HG03196 (cell line): ENCODE measurements around the gene CRYZL1.
A peak's percentile ranks its signal among the peaks of the same experiment; 100 is the strongest.

ENCODE experiments used
- ATAC-seq: cut with Tn5 transposase; IDR thresholded peaks from one replicate; pipeline ENCODE4 v1.9.1; 2021; ENCODE audit not compliant: unreplicated experiment

The CRYZL1 gene

DNA sequence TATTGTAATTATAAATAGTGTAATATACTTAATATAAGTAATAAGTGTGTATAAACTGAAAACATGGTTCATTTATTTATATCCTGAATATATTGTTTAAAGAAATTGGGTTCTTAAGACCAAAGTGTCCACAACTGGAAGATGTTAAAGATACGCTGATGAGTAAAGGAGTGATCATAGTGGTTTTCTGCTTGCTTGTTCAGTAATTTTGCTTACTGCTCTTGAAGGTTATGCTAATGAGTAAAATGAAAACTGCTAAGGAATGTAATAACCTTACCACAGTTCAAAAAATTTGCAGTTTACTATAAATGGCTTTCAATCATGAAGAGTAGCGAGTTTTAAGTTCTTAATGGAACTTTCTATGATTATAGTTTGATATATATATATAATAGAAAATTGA is 75.0 kb downstream of the CRYZL1 start:
- no peak for ATAC-seq

DNA sequence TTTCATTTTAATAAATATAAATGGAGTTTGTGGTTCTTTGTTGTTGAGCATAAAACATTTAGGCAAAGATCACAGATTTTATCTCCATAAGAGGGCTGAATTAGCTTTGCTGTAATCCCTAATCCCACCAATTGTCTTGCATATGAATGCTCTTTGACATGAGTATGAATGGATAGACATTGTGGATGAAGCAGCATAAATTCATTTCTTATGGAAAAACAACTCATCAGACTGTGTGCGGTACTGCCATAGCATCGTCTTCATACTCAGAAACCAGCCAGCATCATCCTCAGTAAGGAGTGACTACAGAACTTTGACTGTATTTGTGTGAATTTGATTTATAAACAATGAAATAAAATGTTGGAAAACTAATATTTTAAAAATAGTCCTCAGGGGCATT is 79.2 kb downstream of the CRYZL1 start:
- no peak for ATAC-seq

DNA sequence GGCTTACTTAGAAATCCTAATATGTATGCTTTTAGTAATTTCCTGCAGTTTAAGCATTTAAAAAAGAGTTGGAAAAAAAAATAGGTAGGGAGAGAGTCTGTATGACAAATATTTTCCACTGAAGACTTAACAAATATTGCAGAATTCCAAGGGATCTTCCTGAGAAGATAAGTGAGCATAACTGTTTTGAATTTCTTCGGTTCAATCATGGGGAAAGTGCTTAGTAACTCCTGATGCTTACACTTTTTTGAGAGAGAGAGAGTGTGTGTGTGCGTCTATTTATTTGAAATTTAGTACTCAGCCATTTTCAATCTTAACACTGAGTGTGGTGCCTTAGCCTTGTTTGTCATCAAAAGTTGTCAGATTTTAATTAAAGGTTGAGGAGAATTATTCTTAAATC is 80.2 kb downstream of the CRYZL1 start:
- ATAC-seq = no peak

DNA sequence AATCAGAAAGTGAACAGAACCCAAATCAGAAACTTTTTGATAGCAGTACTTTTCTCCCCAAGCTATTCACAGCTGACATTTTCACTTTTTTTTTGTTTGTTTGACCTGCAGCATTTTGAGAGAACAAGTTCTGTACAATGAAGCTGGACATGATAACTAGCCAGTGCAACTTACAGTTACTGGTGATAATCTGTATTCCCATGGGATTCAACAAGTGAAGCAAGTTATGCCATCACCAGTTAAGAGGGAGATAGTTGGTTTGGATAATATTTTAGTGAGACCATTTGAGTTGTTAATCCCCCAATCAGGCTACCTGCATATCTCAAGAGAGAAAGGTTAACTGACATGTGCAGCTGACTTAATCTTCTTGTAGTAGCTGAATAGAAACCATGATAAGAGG is 80.6 kb downstream of the CRYZL1 start:
- no peak for ATAC-seq

DNA sequence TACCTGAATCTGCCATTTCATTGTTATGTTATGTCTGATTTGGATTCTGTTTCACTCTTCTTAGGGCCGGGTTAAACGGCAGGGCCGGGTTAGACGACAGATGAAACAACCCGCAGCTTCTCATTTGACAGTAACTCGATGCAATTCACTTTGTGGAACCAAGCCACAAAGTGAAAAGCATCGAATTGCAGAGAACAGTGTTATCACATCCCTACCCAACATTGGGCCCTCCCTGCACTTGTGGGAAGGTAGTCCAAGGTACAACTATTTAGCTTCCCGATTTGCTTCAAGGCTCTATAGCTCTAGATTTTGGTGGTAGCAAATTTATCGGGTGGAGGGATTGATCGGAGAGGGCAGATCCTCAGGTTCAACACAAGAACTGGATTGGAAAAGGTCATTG is 81.7 kb downstream of the CRYZL1 start:
- no peak for ATAC-seq

DNA sequence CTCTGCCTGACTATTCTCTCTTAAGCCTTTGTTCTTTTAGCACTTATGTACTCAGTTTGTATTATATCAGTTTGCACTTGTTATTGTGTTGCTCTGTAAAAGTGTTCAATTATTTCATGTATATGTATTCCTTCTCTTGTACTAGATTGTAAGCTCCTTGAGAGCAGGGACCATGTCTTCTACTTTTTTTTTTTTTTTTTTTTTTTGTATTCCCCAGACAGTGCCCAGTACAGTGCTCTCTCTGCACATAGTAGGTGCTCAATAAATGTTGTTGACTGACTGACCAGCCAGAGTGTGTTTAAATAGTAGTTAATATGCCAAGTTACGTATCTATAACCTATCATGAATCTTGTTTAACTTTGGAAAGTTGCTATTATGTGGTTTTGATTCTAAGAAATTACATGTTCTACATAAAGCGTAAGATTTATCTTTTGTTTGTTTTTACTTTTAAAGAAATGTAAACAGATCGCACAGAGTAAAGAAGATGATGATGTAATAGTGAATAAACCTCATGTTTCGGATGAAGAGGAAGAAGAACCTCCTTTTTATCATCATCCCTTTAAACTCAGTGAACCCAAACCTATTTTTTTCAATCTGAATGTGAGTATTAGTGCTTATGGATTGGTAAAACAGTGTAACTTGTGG is 82.6 kb downstream of the CRYZL1 start:
- no peak for ATAC-seq

DNA sequence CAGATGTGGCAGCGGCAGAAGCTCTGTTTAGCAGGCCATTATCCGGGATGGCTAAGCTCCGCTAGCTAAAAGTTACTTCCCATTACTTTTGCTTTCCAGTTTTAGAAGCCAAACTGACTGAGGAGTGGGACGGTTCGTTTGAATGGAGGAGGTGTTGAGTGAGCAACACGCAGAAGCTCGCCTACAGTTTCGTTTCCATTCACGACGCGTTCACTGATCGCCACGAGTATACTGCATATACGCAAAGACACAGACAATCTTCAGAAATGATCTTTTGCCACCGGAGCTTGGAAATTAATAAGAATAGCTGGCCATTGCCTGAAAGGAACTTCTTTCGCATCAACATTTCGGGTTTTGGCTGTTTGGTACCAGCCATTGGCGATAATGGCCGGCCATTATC is 84.1 kb downstream of the CRYZL1 start:
- no peak for ATAC-seq

DNA sequence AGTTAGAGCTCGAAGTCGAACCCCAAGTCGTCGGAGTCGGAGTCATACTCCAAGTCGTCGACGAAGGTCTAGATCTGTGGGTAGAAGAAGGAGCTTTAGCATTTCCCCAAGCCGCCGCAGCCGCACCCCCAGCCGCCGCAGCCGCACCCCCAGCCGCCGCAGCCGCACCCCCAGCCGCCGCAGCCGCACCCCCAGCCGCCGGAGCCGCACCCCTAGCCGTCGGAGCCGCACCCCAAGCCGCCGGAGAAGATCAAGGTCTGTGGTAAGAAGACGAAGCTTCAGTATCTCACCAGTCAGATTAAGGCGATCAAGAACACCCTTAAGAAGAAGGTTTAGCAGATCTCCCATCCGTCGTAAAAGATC is 86.6 kb downstream of the CRYZL1 start:
- no peak for ATAC-seq

DNA sequence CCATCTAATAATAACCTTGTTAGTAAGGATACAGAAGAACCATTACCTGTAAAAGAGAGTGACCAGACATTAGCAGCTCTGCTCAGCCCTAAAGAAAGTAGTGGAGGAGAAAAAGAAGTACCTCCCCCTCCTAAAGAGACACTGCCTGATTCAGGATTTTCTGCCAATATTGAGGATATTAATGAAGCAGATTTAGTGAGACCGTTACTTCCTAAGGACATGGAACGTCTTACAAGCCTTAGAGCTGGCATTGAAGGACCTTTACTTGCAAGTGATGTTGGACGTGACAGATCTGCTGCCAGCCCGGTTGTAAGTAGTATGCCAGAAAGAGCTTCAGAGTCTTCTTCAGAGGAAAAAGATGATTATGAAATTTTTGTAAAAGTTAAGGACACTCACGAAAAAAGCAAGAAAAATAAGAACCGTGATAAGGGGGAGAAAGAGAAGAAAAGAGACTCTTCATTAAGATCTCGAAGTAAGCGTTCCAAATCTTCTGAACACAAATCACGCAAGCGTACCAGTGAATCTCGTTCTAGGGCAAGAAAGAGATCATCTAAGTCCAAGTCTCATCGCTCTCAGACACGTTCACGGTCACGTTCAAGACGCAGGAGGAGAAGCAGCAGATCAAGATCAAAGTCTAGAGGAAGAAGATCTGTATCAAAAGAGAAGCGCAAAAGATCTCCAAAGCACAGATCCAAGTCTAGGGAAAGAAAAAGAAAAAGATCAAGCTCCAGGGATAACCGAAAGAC is 87.1 kb downstream of the CRYZL1 start:
- no peak for ATAC-seq

DNA sequence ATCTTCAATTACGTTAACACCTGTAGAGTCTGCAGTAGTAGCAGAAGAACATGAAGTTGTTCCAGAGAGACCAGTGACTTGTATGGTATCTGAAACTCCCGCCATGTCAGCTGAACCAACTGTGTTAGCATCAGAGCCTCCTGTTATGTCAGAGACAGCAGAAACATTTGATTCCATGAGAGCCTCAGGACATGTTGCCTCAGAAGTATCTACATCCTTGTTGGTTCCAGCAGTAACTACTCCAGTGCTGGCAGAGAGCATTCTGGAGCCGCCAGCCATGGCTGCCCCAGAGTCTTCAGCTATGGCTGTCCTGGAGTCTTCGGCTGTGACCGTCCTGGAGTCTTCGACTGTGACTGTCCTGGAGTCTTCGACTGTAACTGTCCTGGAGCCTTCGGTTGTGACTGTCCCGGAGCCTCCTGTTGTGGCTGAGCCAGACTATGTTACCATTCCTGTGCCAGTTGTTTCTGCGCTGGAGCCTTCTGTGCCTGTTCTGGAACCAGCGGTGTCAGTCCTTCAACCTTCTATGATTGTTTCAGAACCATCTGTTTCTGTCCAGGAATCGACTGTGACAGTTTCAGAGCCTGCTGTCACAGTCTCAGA is 88.4 kb downstream of the CRYZL1 start:
- no peak for ATAC-seq

DNA sequence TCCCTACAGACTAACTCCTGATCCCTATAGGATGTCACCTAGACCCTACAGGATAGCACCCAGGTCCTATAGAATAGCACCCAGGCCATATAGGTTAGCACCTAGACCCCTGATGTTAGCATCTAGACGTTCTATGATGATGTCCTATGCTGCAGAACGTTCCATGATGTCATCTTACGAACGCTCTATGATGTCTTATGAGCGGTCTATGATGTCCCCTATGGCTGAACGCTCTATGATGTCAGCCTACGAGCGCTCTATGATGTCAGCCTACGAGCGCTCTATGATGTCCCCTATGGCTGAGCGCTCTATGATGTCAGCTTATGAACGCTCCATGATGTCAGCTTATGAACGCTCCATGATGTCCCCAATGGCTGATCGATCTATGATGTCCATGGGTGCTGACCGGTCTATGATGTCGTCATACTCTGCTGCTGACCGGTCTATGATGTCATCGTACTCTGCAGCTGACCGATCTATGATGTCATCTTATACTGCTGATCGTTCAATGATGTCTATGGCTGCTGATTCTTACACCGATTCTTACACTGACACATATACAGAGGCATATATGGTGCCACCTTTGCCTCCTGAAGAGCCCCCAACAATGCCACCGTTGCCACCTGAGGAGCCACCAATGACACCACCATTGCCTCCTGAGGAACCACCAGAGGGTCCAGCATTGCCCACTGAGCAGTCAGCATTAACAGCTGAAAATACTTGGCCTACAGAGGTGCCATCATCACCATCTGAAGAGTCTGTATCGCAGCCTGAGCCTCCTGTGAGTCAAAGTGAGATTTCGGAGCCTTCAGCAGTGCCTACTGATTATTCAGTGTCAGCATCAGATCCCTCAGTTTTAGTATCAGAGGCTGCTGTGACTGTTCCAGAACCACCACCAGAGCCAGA is 89.2 kb downstream of the CRYZL1 start:
- no peak for ATAC-seq

DNA sequence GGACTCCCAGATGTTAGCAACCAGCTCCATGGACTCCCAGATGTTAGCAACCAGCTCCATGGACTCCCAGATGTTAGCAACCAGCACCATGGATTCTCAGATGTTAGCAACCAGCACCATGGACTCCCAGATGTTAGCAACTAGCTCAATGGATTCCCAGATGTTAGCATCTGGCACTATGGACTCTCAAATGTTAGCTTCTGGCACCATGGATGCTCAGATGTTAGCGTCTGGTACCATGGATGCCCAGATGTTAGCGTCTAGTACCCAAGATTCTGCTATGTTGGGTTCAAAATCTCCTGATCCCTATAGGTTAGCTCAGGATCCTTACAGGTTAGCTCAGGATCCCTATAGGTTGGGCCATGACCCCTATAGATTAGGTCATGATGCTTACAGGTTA is 89.9 kb downstream of the CRYZL1 start:
- no peak for ATAC-seq

DNA sequence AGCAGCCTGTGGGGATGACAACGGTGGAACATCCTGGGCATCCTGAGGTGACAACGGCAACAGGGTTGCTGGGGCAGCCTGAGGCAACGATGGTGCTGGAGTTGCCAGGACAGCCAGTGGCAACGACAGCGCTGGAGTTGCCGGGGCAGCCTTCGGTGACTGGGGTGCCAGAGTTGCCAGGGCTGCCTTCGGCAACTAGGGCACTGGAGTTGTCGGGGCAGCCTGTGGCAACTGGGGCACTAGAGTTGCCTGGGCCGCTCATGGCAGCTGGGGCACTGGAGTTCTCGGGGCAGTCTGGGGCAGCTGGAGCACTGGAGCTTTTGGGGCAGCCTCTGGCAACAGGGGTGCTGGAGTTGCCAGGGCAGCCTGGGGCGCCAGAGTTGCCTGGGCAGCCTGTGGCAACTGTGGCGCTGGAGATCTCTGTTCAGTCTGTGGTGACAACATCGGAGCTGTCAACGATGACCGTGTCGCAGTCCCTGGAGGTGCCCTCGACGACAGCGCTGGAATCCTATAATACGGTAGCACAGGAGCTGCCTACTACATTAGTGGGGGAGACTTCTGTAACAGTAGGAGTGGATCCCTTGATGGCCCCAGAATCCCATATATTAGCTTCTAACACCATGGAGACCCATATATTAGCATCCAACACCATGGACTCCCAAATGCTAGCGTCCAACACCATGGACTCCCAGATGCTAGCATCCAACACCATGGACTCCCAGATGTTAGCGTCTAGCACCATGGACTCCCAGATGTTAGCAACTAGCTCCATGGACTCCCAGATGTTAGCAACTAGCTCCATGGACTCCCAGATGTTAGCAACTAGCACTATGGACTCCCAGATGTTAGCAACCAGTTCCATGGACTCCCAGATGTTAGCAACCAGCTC is 90.5 kb downstream of the CRYZL1 start:
- no peak for ATAC-seq

DNA sequence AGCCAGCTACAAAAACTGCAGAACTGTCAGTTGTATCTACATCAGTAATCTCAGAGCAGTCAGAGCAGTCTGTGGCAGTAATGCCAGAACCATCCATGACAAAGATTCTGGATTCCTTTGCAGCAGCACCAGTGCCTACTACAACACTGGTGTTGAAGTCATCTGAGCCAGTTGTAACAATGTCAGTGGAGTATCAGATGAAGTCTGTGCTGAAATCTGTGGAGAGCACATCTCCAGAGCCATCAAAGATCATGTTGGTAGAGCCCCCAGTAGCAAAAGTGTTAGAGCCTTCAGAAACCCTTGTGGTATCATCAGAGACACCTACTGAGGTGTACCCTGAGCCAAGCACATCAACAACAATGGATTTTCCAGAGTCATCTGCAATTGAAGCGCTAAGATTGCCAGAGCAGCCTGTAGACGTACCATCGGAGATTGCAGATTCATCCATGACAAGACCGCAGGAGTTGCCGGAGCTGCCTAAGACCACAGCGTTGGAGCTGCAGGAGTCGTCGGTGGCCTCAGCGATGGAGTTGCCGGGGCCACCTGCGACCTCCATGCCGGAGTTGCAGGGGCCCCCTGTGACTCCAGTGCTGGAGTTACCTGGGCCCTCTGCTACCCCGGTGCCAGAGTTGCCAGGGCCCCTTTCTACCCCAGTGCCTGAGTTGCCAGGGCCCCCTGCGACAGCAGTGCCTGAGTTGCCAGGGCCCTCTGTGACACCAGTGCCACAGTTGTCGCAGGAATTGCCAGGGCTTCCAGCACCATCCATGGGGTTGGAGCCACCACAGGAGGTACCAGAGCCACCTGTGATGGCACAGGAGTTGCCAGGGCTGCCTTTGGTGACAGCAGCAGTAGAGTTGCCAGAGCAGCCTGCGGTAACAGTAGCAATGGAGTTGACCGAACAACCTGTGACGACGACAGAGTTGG is 91.4 kb downstream of the CRYZL1 start:
- ATAC-seq = no peak

DNA sequence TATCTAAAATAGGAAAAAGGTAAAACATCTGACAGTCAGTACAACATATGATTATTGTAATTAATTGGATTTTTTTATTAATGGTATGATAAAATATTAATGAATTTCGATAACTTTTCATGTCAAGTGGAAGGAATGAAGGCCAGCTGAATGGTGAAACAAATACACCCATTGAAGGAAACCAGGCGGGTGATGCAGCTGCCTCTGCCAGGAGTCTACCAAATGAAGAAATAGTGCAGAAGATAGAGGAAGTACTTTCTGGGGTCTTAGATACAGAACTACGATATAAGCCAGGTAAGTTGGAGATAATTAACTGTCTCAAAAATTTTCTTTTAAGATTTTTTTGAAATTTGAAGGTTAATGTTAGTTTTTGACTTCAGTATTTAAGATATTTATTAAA is 95.5 kb downstream of the CRYZL1 start:
- ATAC-seq = no peak

DNA sequence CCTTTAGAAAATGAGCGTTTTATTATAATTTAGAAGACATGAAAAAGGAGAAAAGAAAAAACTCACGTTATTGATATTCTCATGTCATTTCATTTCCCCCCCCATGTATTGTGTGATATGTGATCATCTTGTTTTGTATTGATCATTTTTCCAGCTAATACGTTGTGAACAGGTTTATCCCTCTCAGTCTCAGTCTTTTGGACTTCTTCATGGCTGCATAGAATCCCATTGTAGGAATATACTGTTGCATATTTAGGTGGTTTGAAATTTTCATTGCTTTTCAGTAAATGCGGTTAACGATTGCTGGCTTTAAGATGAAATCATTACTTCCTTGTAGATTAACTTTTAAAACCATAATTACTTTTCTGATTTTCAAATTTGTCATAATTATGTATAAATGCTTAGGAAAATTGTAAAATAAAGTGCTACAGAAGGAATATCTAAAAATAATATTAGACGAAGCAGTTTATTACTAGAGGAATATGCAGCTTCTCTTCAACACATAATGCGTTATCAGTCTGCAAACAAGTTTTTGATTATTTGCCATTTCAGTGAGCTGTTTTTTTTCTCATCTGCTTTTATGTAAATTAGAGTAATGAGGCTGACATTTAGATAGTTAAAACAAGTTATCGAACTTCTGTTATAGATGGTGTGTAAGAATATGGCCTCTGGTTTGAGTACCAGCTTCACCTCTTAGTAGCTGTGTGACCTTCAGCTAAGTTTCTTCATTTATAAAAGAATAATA is 96.9 kb downstream of the CRYZL1 start:
- ATAC-seq = no peak

DNA sequence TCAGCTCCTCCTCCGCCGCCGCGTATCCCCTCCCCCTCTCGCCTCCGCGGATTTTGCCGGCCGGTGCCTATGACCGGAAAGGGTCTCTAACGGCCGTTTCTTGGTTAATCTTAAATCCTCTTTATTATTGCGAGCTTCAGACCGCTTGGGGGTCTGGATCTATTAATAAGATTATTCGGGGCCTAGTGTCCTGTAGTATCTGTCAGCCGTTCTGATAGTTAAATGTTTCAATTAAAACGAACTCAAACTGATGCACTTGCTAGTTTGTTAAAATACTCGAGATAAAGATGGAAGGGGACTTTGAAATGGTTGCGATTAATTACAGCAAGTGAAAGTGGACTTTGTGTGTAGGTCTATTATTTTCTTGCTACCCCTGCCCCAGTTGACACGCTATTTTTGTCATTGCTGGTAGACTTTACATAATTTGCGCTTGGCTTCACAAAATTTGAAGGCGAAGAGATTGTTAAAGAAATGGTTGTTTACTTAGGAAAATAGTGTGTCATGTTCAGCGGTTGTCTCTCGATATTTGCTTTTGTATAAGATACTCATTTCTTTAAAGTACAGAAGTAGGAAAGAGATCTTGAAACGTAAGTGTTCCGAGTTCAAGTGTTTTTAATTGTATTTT is 97.9 kb downstream of the CRYZL1 start:
- ATAC-seq = peak; percentile 13
